GM18858 (cell line): ENCODE measurements around the gene SLC25A22.

Source experiments
- ATAC-seq: cut with Tn5 transposase; IDR thresholded peaks from one replicate; pipeline ENCODE4 v1.9.1; 2021; ENCODE audit not compliant: unreplicated experiment

Gene SLC25A22

GRCh38 chr11:791658-792534 lies 6.2 kb downstream of the SLC25A22 start:
- ATAC-seq, result no peak

- no peak for ATAC-seq
Measured at GRCh38 chr11:790721-791564, 7.1 kb downstream of the SLC25A22 start.

- no peak for ATAC-seq
Measured at GRCh38 chr11:789943-790342, 8.1 kb downstream of the SLC25A22 start, which contains the start of gene CEND1. Gene CEND1, minus strand, starts transcription at chr11:790090. Its CDS starts 1,514 bp downstream, at chr11:788576.

GRCh38 chr11:788953-789940 lies 8.8 kb downstream of the SLC25A22 start:
- no peak for ATAC-seq

GRCh38 chr11:788009-788640 lies 10.0 kb downstream of the SLC25A22 start:
- no peak for ATAC-seq

- no peak for ATAC-seq
Measured at GRCh38 chr11:787084-787675, 10.9 kb downstream of the SLC25A22 start.

- ATAC-seq, result no peak
Measured at GRCh38 chr11:786235-787083, 11.6 kb downstream of the SLC25A22 start.

GRCh38 chr11:783581-784015 lies 14.5 kb downstream of the SLC25A22 start:
- no peak for ATAC-seq

GRCh38 chr11:782264-783174 lies 15.6 kb downstream of the SLC25A22 start:
- ATAC-seq, result no peak

GRCh38 chr11:779955-780532 lies 18.0 kb downstream of the SLC25A22 start:
- ATAC-seq, result no peak

- ATAC-seq, result no peak
Measured at GRCh38 chr11:778976-779954, 18.8 kb downstream of the SLC25A22 start.

GRCh38 chr11:777288-778255 lies 20.5 kb downstream of the SLC25A22 start, which contains the start of gene GATD1:
Gene GATD1, minus strand, starts transcription at chr11:777487. Its CDS starts 25 bp downstream, at chr11:777462.
- peak; percentile 48 for ATAC-seq

GRCh38 chr11:776561-777287 lies 21.4 kb downstream of the SLC25A22 start:
- ATAC-seq, result peak; percentile 21

GRCh38 chr11:776263-776560 lies 21.9 kb downstream of the SLC25A22 start:
- no peak for ATAC-seq
